Karpas-422 (cell line): Measurements from ENCODE around the gene SUSD4. TPM values are rescaled to one million over a fixed set of nuclear protein-coding genes. Genes with fewer than 3 reads are reported as not detected.

ENCODE experiments used
- small RNA-seq: library from RNA; depleted of rRNA; stranded (forward); fragments of <200 nt; gene quantifications from one replicate; pipeline ENCODE3, GENCODE V24; 2014
- total RNA-seq: library from RNA; depleted of rRNA; stranded (reverse); fragments of >200 nt; shearing (Covaris generic); gene quantifications from 2 replicates; pipeline ENCODE4 v1.2.3, GENCODE V29; 2014; ENCODE audit warnings: low replicate concordance; rRNA removed

The SUSD4 gene
- total RNA-seq, 1 experiment from 2014 or later: 0.34 TPM

Small RNA genes lying within 50 kb of the gene (small RNA-seq; reads per million reads assigned to genes)
- gene RNU4-57P: not detected

Other genes with a start within 250 kb of the SUSD4 start
- gene TLR5, start 220.9 kb downstream of the SUSD4 start, total RNA-seq: not detected in 2 replicates
- gene CCDC185, start 29.2 kb upstream of the SUSD4 start, total RNA-seq: not detected in 2 replicates